Activated CD4-positive, CD25-positive, alpha-beta regulatory T cell (primary cell): ENCODE data around the gene ISLR.

Experiments used
- DNase-seq, 4 experiments: peaks; one replicate each; lab custom pipeline; 2025; lab: John Stamatoyannopoulos, UW

The ISLR gene

GRCh38 chr15:74212494-74212893, 39.0 kb downstream of the ISLR start:
- DNase-seq = no peak

GRCh38 chr15:74213858-74214284, 40.4 kb downstream of the ISLR start:
- no peak for DNase-seq

- DNase-seq = no peak
Observed at GRCh38 chr15:74214324-74215021, 41.0 kb downstream of the ISLR start.

GRCh38 chr15:74215958-74216357, 42.4 kb downstream of the ISLR start:
- no peak for DNase-seq

- DNase-seq = no peak
Observed at GRCh38 chr15:74216949-74217348, 43.4 kb downstream of the ISLR start.

- no peak for DNase-seq
Observed at GRCh38 chr15:74217907-74218885, 44.7 kb downstream of the ISLR start.

- DNase-seq = no peak
Observed at GRCh38 chr15:74220475-74221248, 47.2 kb downstream of the ISLR start.

GRCh38 chr15:74221399-74222239, 48.1 kb downstream of the ISLR start:
- no peak for DNase-seq

- no peak for DNase-seq
Observed at GRCh38 chr15:74222240-74223119, 49.0 kb downstream of the ISLR start.

- no peak for DNase-seq
Observed at GRCh38 chr15:74225928-74226327, 52.4 kb downstream of the ISLR start.
